GM18526 (cell line): ENCODE measurements around the gene PGC.
A peak's percentile ranks its signal among the peaks of the same experiment; 100 is the strongest.

Experiments
- POLR2A ChIP-seq: IDR thresholded peaks from 3 replicates; pipeline ENCODE4 v1.6.1; 2011; ENCODE audit not compliant: insufficient read length; ENCODE audit errors: extremely low read depth

Gene PGC

GRCh38 chr6:41747256-41748101 lies at the start of gene PGC:
Gene PGC, minus strand, starts transcription at chr6:41747397. Its CDS starts 63 bp downstream, at chr6:41747334.
- TF ChIP-seq POLR2A, result no peak

DNA sequence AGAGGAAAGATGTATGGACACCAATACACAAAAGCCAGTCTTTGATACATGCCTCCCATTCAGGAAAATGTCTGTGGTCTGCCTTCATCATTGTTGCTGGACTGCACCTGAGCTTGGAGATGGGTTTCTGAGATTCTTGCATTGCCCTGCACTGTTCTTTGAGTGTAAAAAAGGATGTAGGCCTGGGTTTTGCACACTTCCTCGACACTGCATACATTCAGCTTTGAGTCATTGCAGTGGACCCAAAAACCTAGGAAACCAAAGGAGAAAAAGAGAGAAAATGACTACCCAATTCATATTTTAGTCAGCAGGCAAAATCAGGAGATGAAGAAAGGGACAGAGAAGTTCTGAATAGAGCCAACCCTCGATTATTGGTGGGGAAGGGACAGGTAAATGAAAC lies 49.3 kb upstream of the PGC start:
- no peak for TF ChIP-seq POLR2A

- no peak for TF ChIP-seq POLR2A
These were observed 44.8 kb upstream of the PGC start for GRCh38 chr6:41791984-41792383.

DNA sequence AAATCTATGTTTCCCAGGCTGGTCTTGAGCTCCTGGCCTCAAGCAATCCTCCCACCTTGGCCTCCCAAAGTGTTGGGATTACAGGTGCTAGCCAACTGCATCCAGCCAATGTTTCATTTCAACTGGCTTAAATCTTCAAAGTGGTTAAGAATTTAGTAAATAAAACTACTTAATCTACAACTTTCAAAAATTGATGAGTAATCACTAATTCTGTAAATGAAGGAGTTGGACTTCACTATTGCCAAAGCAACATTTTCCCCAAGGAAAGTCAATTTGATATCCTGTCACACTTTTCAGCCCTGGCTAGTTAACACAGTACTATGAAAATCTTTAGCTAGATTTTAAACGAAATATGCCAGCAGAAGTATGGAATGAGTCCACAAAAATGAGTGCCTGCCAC lies 44.1 kb upstream of the PGC start:
- TF ChIP-seq POLR2A, result no peak

DNA sequence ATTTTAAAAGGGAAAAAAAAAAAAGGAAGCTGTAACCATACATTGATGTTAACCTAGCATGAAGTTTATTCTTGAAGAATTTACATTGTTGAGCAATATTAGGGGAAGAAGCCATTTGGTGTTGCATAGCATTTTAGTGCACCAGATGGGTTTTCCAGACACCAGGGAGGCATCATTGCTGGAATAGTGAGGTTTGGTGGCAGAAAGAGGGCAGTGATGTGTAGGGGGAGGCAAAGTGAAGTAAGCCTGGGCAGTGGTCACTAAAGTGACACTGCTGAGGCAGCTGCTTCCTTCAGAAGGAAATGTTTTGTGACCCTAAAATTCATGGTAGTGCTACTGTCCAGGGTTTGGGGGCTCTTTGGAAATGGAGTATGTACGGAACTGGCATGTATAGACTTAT lies 42.8 kb upstream of the PGC start:
- no peak for TF ChIP-seq POLR2A

DNA sequence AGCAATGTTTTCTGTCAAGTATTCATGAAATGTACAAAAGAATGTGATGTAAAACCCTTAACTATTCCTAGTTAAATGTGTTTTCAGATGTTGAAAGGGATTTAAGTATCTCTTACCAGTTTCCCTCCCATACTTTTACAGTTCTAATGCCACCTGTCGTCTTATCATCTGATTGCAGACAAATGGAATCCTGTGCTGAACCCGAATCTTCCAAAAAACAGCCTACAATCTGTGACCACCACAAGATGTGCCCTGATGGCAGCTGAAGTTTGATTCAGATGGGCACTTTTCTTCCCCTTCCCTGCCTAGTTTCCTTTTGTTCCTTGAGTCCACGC lies 42.2 kb upstream of the PGC start:
- TF ChIP-seq POLR2A, result no peak

DNA sequence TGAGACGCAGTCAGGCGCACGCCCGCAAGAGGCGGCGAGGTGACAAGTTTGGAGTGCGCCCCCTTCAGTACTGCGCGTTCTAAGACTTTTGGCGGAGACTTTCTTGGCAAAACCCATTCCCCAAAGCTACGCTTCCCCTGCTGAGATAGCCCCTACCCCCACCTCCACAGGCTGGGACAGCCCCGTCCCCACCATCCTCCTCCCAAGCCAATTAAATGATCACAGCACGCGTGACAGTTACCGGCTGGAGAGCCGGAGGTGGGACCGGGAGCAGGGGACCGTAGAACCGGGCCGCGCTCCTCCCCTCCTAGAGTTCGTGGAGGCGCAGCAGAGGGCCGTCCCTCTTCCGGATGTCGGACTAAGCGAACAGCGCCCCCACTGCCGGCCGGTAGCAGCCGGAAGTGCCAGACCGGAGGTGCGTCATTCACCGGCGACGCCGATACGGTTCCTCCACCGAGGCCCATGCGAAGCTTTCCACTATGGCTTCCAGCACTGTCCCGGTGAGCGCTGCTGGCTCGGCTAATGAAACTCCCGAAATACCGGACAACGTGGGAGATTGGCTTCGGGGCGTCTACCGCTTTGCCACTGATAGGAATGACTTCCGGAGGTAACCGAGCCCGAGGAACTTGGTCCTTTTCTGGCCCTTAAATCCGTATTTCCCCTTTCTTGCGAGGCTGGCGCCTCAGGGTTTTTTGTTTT lies 40.2 kb upstream of the PGC start, which contains the start of gene TOMM6:
TSS of gene TOMM6 (plus strand) at position 476 of the 699 bp plus-strand sequence. CDS start at position 480, 4 bp downstream.
- TF ChIP-seq POLR2A, result peak; percentile 88

- TF ChIP-seq POLR2A, result peak; percentile 24
These were observed 39.4 kb upstream of the PGC start for GRCh38 chr6:41786451-41787218.

GRCh38 chr6:41785689-41786450 lies 38.7 kb upstream of the PGC start:
- no peak for TF ChIP-seq POLR2A

- no peak for TF ChIP-seq POLR2A
These were observed 38.1 kb upstream of the PGC start for GRCh38 chr6:41785254-41785653.

DNA sequence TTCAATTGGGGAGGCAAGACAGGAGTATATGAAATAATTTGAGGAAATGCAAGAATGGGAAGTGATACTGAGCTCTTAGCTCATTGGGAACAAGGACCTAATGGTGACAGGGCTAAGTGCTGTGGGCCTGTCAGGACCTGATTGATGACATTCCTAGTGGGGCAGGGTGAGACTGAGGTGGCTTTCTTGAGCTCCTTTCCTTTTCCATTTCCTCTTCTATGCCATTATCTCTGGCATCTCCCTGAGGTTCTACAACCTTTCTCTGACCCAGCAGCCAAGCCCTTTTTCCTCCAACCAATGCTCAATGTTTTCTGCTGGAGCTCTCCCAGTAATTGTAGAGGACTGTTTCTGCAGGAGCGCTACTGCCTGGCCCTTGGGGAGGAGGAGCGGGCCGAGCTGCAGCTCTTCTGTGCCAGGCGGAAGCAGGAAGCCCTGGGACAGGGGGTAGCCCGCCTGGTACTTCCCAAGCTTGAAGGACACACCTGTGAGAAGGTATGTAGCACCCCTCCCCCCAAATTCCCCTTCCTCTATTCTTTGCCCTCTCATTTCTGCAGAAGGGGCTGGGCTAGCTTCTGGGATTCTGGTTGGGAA lies 37.5 kb upstream of the PGC start:
- TF ChIP-seq POLR2A, result no peak

- TF ChIP-seq POLR2A, result no peak
These were observed 36.0 kb upstream of the PGC start for GRCh38 chr6:41783106-41783780.

- TF ChIP-seq POLR2A, result no peak
These were observed 34.2 kb upstream of the PGC start for GRCh38 chr6:41781366-41781730.
